Neuronal stem cell (in vitro differentiated cells): Measurements from ENCODE around the gene DHX34.
"Not testable (repeated sequence)": the region's sequence is repeated elsewhere in the genome, so short reads cannot be mapped to it uniquely, and the experiment has no call there.

Source experiments
- DNase-seq: peaks from one replicate; pipeline ENCODE4 v3.0.0-alpha.2; 2013; ENCODE audit warnings: low spot score
- H2AFZ ChIP-seq: one replicate; pipeline ENCODE4 v1.6.1; 2013; ENCODE audit warnings: mild to moderate bottlenecking, low read length, inconsistent platforms
- H2AK5ac ChIP-seq: 2 replicates; pipeline ENCODE4 v1.6.1; 2013; ENCODE audit warnings: low read depth, mild to moderate bottlenecking, inconsistent platforms, low read length, moderate library complexity, mixed read lengths
- H2BK120ac ChIP-seq: 2 replicates; pipeline ENCODE4 v1.6.1; 2013; ENCODE audit warnings: low read depth, mild to moderate bottlenecking, inconsistent platforms, low read length, moderate library complexity, mixed read lengths
- H2BK12ac ChIP-seq: one replicate; pipeline ENCODE4 v1.6.1; 2013; ENCODE audit warnings: low read length, inconsistent platforms
- H2BK15ac ChIP-seq: 2 replicates; pipeline ENCODE4 v1.6.1; 2013; ENCODE audit warnings: mild to moderate bottlenecking, low read length, inconsistent platforms, mixed read lengths
- H2BK5ac ChIP-seq: one replicate; pipeline ENCODE4 v1.6.1; 2013; ENCODE audit warnings: inconsistent platforms, mild to moderate bottlenecking, low read length, moderate library complexity
- H3K14ac ChIP-seq: one replicate; pipeline ENCODE4 v1.6.1; 2013; ENCODE audit warnings: low read length, inconsistent platforms
- H3K18ac ChIP-seq: 2 replicates; pipeline ENCODE4 v1.6.1; 2013; ENCODE audit warnings: low read length, inconsistent platforms
- H3K23ac ChIP-seq: 2 replicates; pipeline ENCODE4 v1.6.1; 2013; ENCODE audit warnings: low read depth, mild to moderate bottlenecking, mixed read lengths, low read length, inconsistent platforms; ENCODE audit not compliant: poor library complexity
- H3K27ac ChIP-seq: replicated peaks from 3 replicates; pipeline ENCODE4 v1.5.1; 2013; ENCODE audit warnings: low read length, inconsistent platforms
- H3K27me3 ChIP-seq, 3 experiments: 2 replicates each; pipeline ENCODE4 v1.6.1; 2013; ENCODE audit warnings: low read length in 3 of 3, mild to moderate bottlenecking in 2 of 3, inconsistent platforms in 1 of 3, low read depth in 1 of 3, mixed read lengths in 1 of 3, moderate library complexity in 1 of 3; ENCODE audit not compliant: control insufficient read depth in 3 of 3, insufficient read depth in 3 of 3
- H3K36me3 ChIP-seq, 2 donors: replicated peaks in 1 of 2; 2 replicates each; pipeline ENCODE4 v1.6.1; 2013; ENCODE audit warnings: low read length in 2 of 2; ENCODE audit not compliant: control insufficient read depth in 2 of 2, insufficient read depth in 2 of 2
- H3K4ac ChIP-seq: 2 replicates; pipeline ENCODE4 v1.6.1; 2013; ENCODE audit warnings: inconsistent platforms, mild to moderate bottlenecking, low read length, moderate library complexity
- H3K4me1 ChIP-seq, 2 donors: 1 replicate in 1 of 2; 2 replicates in 1 of 2; pipeline ENCODE4 v1.6.1; 2013; ENCODE audit warnings: low read length in 2 of 2, low read depth in 1 of 2; ENCODE audit not compliant: control insufficient read depth in 2 of 2, insufficient read depth in 1 of 2
- H3K4me2 ChIP-seq: one replicate; pipeline ENCODE4 v1.6.1; 2013; ENCODE audit warnings: mild to moderate bottlenecking, low read length, inconsistent platforms; ENCODE audit not compliant: insufficient read depth, poor library complexity, severe bottlenecking
- H3K4me3 ChIP-seq, 2 donors: 2 replicates each; pipeline ENCODE4 v1.5.1; 2013; ENCODE audit warnings: low read length in 2 of 2, mild to moderate bottlenecking in 2 of 2, inconsistent platforms in 1 of 2, moderate library complexity in 1 of 2
- H3K79me1 ChIP-seq: one replicate; pipeline ENCODE4 v1.6.1; 2013; ENCODE audit warnings: low read depth, mild to moderate bottlenecking, inconsistent platforms, low read length, moderate library complexity
- H3K9ac ChIP-seq: one replicate; pipeline ENCODE4 v1.6.1; 2013; ENCODE audit warnings: mild to moderate bottlenecking, low read depth, low read length, inconsistent platforms; ENCODE audit not compliant: poor library complexity
- H3K9me3 ChIP-seq, 2 donors: replicated peaks in 1 of 2; 2 replicates each; pipeline versions ENCODE3 to v1.6.1; 2013; ENCODE audit warnings: low read length in 2 of 2, mild to moderate bottlenecking in 2 of 2, inconsistent platforms in 1 of 2, low read depth in 1 of 2, mixed read lengths in 1 of 2, moderate library complexity in 1 of 2; ENCODE audit not compliant: control insufficient read depth in 2 of 2, insufficient read depth in 1 of 2
- H4K8ac ChIP-seq: one replicate; pipeline ENCODE4 v1.6.1; 2013; ENCODE audit warnings: low read depth, mild to moderate bottlenecking, inconsistent platforms, low read length, moderate library complexity
- H4K91ac ChIP-seq: one replicate; pipeline ENCODE4 v1.6.1; 2013; ENCODE audit warnings: low read length, low read depth, mild to moderate bottlenecking, inconsistent platforms; ENCODE audit not compliant: poor library complexity
- WGBS, 2 donors: extraction: QIAGEN DNeasy Blood & Tissue Kit; methylation state at CpG; one replicate each; pipeline ENCODE4 v1.1.7; 2013; ENCODE audit warnings: missing lambda C conversion rate in 2 of 2, mixed read lengths in 1 of 2; ENCODE audit not compliant: insufficient read length in 2 of 2, insufficient replicate concordance in 1 of 2; ENCODE audit errors: extremely low coverage in 2 of 2; 5-methylcytosine and 5-hydroxymethylcytosine counted together

DHX34 gene

DNA sequence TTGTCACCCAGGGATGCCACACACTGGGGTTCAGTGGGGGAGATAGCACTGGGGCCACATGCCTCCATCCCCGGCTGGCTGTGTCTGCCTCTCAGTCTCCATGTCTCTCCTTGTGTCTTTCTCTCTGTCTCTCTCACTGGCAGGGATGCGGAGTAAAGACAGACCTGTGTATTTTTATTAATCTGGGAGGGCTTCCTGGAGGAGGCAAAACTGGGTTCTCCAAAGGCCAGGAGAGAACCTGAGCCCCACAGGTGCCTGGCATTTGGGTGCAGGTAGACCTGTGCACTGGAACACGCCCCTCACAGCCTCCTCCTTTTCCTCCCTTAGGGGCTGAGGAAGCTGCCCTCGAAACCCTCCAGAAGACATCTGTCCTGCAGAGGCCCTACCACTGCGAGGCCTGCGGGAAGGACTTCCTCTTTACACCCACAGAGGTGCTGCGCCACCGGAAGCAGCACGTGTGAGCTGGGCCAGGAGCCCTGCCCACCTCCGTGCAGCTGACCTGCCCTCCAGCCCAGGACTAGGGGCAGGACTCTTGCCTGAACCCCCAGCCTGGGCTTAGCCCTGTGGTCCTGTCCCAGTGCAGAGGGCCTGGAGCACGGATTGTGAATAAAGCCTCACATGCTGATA lies 32.7 kb downstream of the DHX34 start:
- H3K14ac ChIP-seq, result no peak overlapping the region
- no peak overlapping the region for H4K8ac ChIP-seq
- H3K23ac ChIP-seq, result no peak overlapping the region
- no CpG with 5 or more reads among the region's 11 CpGs for WGBS, 2 donors
- peaks cover 9% of the 10 kb centered on the region for H3K79me1 ChIP-seq
- H3K27me3 ChIP-seq, result no peaks in the 10 kb centered on the region
- no peak for DNase-seq
- no peak overlapping the region for H3K4me3 ChIP-seq
- no peak overlapping the region for H3K27ac ChIP-seq
- no peak overlapping the region for H3K18ac ChIP-seq
- no peak overlapping the region for H2BK15ac ChIP-seq
- no peak overlapping the region for H2BK120ac ChIP-seq
- no peak overlapping the region for H2BK5ac ChIP-seq
- H2AFZ ChIP-seq, result no peak overlapping the region
- H3K9me3 ChIP-seq, result no peaks in the 10 kb centered on the region
- no peak overlapping the region for H3K4ac ChIP-seq
- no peak overlapping the region for H2AK5ac ChIP-seq
- peak overlapping the region; percentile 9 for H3K9ac ChIP-seq
- H2BK12ac ChIP-seq, result no peak overlapping the region
- no peaks in the 10 kb centered on the region for H3K4me1 ChIP-seq
- no peak overlapping the region for H4K91ac ChIP-seq
- no peak overlapping the region for H3K4me2 ChIP-seq
- H3K36me3 ChIP-seq, result peaks cover 36 to 59% of the 10 kb centered on the region in 2 donors

- not testable (repeated sequence) for H3K9ac ChIP-seq, H3K23ac ChIP-seq, H3K9me3 ChIP-seq, H3K4me2 ChIP-seq, H3K4me3 ChIP-seq, H2BK120ac ChIP-seq, H2BK12ac ChIP-seq, H3K4ac ChIP-seq, H2AK5ac ChIP-seq, H3K27ac ChIP-seq, H3K18ac ChIP-seq, H4K8ac ChIP-seq, H2BK5ac ChIP-seq, H2AFZ ChIP-seq, H2BK15ac ChIP-seq, DNase-seq, H3K14ac ChIP-seq, H3K4me1 ChIP-seq, H4K91ac ChIP-seq, H3K27me3 ChIP-seq, H3K79me1 ChIP-seq
- WGBS, 2 donors, result no CpG with 5 or more reads among the region's 5 CpGs
- H3K36me3 ChIP-seq, result peaks cover 23 to 41% of the 10 kb centered on the region in 2 donors
Observed at GRCh38 chr19:47383890-47384289, 34.8 kb downstream of the DHX34 start.

DNA sequence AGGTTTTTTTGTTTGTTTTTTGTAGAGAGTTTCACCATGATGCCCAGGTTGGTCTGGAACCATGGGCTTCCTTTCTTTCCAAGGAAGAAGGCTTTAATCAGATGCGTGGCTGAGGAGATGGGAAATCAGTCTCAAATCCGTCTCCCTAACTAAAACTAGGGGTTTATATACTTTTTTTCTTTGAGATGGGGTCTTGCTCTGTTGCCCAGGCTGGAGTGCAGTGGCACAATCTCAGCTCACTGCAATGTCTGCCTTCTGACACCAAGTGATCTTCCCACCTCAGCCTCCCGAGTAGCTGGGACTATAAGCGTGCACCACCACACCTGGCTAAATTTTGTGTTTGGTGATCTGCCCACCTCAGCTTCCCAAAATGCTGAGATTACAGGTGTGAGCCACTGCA lies 35.4 kb downstream of the DHX34 start:
- not testable (repeated sequence) for H2BK15ac ChIP-seq, H3K27ac ChIP-seq, H3K27me3 ChIP-seq, H3K18ac ChIP-seq, H3K14ac ChIP-seq, H3K4ac ChIP-seq, H3K79me1 ChIP-seq, H3K23ac ChIP-seq, H3K4me2 ChIP-seq, H3K4me3 ChIP-seq, H2BK5ac ChIP-seq, H3K9ac ChIP-seq, DNase-seq, H3K4me1 ChIP-seq, H2AFZ ChIP-seq, H3K9me3 ChIP-seq, H2BK120ac ChIP-seq, H4K91ac ChIP-seq, H4K8ac ChIP-seq, H2AK5ac ChIP-seq, H2BK12ac ChIP-seq
- H3K36me3 ChIP-seq, result peaks cover 23 to 36% of the 10 kb centered on the region in 2 donors
- WGBS, 2 donors, result no CpG with 5 or more reads among the region's 4 CpGs

DNA sequence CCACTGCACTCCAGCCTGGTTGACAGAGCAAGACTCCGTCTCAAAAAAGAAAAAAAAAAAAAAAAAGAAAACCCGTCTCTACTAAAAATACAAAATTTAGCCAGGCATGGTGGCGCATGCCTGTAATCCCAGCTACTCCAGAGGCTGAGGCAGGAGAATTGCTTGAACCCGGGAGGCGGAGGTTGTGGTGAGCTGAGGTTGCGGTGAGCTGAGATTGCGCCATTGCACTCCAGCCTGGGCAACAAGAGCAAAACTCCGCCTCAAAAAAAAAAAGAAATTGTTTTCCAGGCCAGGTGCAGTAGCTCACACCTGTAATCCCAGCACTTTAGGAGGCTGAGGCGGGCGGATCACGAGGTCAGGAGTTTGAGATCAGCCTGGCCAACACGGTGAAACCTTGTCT lies 37.5 kb downstream of the DHX34 start:
- not testable (repeated sequence) for DNase-seq, H3K9ac ChIP-seq, H2AK5ac ChIP-seq, H2BK15ac ChIP-seq, H2AFZ ChIP-seq, H2BK120ac ChIP-seq, H2BK12ac ChIP-seq, H3K4me2 ChIP-seq, H3K79me1 ChIP-seq, H4K8ac ChIP-seq, H3K14ac ChIP-seq, H3K18ac ChIP-seq, H2BK5ac ChIP-seq, H3K27me3 ChIP-seq, H3K9me3 ChIP-seq, H3K4me1 ChIP-seq, H4K91ac ChIP-seq, H3K23ac ChIP-seq, H3K4ac ChIP-seq, H3K27ac ChIP-seq, H3K4me3 ChIP-seq
- peaks cover 7 to 15% of the 10 kb centered on the region in 2 donors for H3K36me3 ChIP-seq
- WGBS, 2 donors, result no CpG with 5 or more reads among the region's 12 CpGs
